HepG2 (cell line): Measurements from ENCODE around the gene GMEB2. TPM values are rescaled to one million over a fixed set of nuclear protein-coding genes. Genes with fewer than 3 reads are reported as not detected.

ENCODE experiments used
- ATF7-NPFF ChIP-seq: sonication (generic); formaldehyde crosslinking; IDR thresholded peaks from 2 replicates; pipeline ENCODE4 v1.8.1; 2023; ENCODE audit warnings: mild to moderate bottlenecking, low read depth, missing genetic modification reagents, moderate library complexity
- CEBPB ChIP-seq: IDR thresholded peaks from 2 replicates; pipeline ENCODE4 v1.6.1; 2011; ENCODE audit warnings: low read depth, low read length, improper control_type of control experiment, borderline replicate concordance
- GZF1 ChIP-seq: sonication (generic); formaldehyde crosslinking; IDR thresholded peaks from 2 replicates; pipeline ENCODE4 v1.5.1; 2020; ENCODE audit warnings: mild to moderate bottlenecking, missing genetic modification reagents
- JDP2 ChIP-seq: sonication (generic); formaldehyde crosslinking; IDR thresholded peaks from 2 replicates; pipeline ENCODE4 v1.8.1; 2022; ENCODE audit warnings: missing genetic modification reagents, borderline replicate concordance
- MTF2 ChIP-seq: sonication (generic); formaldehyde crosslinking; IDR thresholded peaks from 2 replicates; pipeline ENCODE4 v1.5.0; 2020; ENCODE audit warnings: missing genetic modification reagents, borderline replicate concordance
- NR2F1 ChIP-seq, 2 experiments: fragments of 450-650 bp in 1 of 2; formaldehyde crosslinking in 1 of 2; IDR thresholded peaks; 2 replicates each; pipeline versions ENCODE4 v1.5.0 to v1.6.1; 2016 to 2020; ENCODE audit warnings: mild to moderate bottlenecking in 1 of 2, missing compliant biosample characterization in 1 of 2, missing genetic modification reagents in 1 of 2, moderate library complexity in 1 of 2
- RAD51 ChIP-seq: fragments of 450-650 bp; IDR thresholded peaks from 2 replicates; pipeline ENCODE4 v1.6.1; 2016; ENCODE audit warnings: borderline replicate concordance
- SNAI1 ChIP-seq: sonication (generic); formaldehyde crosslinking; IDR thresholded peaks from 2 replicates; pipeline ENCODE4 v1.5.0; 2020; ENCODE audit warnings: mild to moderate bottlenecking, missing genetic modification reagents, borderline replicate concordance
- SP4 ChIP-seq: sonication (generic); formaldehyde crosslinking; IDR thresholded peaks from 2 replicates; pipeline ENCODE4 v1.8.1; 2023; ENCODE audit warnings: mild to moderate bottlenecking, missing genetic modification reagents
- ZNF431 ChIP-seq: sonication (generic); formaldehyde crosslinking; IDR thresholded peaks from 2 replicates; pipeline ENCODE4 v1.9.0; 2022; ENCODE audit warnings: missing genetic modification reagents, low read depth, mild to moderate bottlenecking, borderline replicate concordance
- ZNF567 ChIP-seq: sonication (generic); formaldehyde crosslinking; IDR thresholded peaks from 2 replicates; pipeline ENCODE4 v1.8.1; 2023; ENCODE audit warnings: mild to moderate bottlenecking, missing genetic modification reagents, borderline replicate concordance
- ZZZ3 ChIP-seq: sonication (generic); formaldehyde crosslinking; IDR thresholded peaks from 2 replicates; pipeline ENCODE4 v1.4.0; 2020; ENCODE audit warnings: missing genetic modification reagents, mild to moderate bottlenecking, borderline replicate concordance
- polyA plus RNA-seq, 8 experiments: library from polyadenylated mRNA; depleted of rRNA in 3 of 8; stranded (reverse) in 7 of 8; unstranded in 1 of 8; fragments of >200 nt; fragmentation: Illumina TruSeq in 4 of 8; extraction: Trizol in 4 of 8; gene quantifications; 2 replicates each; pipeline versions ENCODE4 v1.2.1 to v1.2.3, GENCODE V29; 2011 to 2016; ENCODE audit warnings: low read depth in 4 of 8, missing spikeins in 1 of 8, mixed read lengths in 1 of 8; ENCODE audit not compliant: insufficient read depth in 1 of 8
- total RNA-seq, 5 experiments: library from RNA; depleted of rRNA; stranded (reverse); fragments of >200 nt; fragmentation: Illumina TruSeq; extraction: Trizol; gene quantifications; 2 replicates each; pipeline ENCODE4 v1.2.3, GENCODE V29; 2016; ENCODE audit warnings: low read depth in 1 of 5
- TF ChIP-seq, protein P1 (sequence below): sonication (generic); formaldehyde crosslinking; IDR thresholded peaks from 2 replicates; pipeline ENCODE4 v1.4.0; 2020; ENCODE audit warnings: mild to moderate bottlenecking, missing genetic modification reagents
- TF ChIP-seq, protein P2 (sequence below): sonication (generic); formaldehyde crosslinking; IDR thresholded peaks from 2 replicates; pipeline ENCODE4 v1.8.1; 2023; ENCODE audit warnings: mild to moderate bottlenecking, moderate library complexity, missing genetic modification reagents
- TF ChIP-seq, protein P3 (sequence below): sonication (generic); formaldehyde crosslinking; IDR thresholded peaks from 2 replicates; pipeline ENCODE4 v1.4.0; 2020; ENCODE audit warnings: missing genetic modification reagents
- TF ChIP-seq, protein P4 (sequence below): sonication (generic); formaldehyde crosslinking; IDR thresholded peaks from 2 replicates; pipeline ENCODE4 v1.4.0; 2020; ENCODE audit warnings: missing genetic modification reagents, mild to moderate bottlenecking, borderline replicate concordance
- TF ChIP-seq, protein P5 (sequence below): sonication (generic); formaldehyde crosslinking; IDR thresholded peaks from 2 replicates; pipeline ENCODE4 v1.4.0; 2020; ENCODE audit warnings: missing genetic modification reagents, borderline replicate concordance

GMEB2 gene
- total and polyA plus RNA-seq, 2 of the 13 experiments (the other 11 are each of a cell fraction or from before 2014, with no cell fraction given) = 10.6 to 12.4 TPM

DNA sequence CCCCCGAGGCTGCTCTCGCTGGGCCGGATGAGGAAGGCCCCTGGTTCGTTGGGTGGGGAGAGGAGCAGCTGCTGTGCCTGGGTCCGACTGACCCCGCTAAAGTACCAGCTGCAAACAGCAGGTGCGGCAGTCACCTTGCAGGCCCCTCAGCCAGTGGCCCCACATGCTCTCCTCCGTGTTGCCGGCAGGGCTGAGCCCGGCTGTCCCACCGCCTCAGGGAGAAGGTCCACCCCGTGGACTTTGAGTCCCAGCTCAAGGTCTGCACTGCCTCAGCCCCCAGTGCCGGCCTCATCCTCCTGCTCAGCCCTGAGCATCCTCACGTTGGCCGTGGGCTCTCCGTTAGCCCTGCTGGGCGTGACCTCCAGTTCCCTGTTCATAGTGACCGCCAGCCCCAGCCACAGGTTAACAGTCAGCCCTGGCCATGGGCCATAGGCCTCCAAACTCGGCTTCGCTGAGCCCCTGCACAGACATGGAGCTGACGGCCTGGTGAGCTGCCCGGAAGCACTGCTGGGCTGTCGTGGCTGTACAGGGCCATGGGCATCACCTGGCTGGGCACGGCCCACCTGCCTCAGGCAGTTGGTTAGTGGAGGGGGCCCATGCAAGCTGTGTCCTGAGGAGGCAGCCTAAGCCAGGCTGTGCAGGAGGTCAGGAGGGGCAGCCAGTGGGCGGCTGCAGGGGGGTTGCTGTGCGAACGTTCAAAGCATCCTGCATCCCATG lies 82.5 kb downstream of the GMEB2 start (continued):
- TF ChIP-seq, protein P1, sequence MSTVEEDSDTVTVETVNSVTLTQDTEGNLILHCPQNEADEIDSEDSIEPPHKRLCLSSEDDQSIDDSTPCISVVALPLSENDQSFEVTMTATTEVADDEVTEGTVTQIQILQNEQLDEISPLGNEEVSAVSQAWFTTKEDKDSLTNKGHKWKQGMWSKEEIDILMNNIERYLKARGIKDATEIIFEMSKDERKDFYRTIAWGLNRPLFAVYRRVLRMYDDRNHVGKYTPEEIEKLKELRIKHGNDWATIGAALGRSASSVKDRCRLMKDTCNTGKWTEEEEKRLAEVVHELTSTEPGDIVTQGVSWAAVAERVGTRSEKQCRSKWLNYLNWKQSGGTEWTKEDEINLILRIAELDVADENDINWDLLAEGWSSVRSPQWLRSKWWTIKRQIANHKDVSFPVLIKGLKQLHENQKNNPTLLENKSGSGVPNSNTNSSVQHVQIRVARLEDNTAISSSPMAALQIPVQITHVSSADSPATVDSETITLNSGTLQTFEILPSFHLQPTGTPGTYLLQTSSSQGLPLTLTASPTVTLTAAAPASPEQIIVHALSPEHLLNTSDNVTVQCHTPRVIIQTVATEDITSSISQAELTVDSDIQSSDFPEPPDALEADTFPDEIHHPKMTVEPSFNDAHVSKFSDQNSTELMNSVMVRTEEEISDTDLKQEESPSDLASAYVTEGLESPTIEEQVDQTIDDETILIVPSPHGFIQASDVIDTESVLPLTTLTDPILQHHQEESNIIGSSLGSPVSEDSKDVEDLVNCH = no peak
- no peak for TF ChIP-seq ZNF431
- no peak for TF ChIP-seq SNAI1 (CRISPR knock-in tag)
- TF ChIP-seq NR2F1 (CRISPR knock-in tag; IDR thresholded peaks at IDR 0.05) = no peak
- no peak for TF ChIP-seq ZNF567 (CRISPR knock-in tag)
- TF ChIP-seq MTF2 (CRISPR knock-in tag) = peak; percentile 45; the same call in 1 of the 2 replicates
- TF ChIP-seq ATF7-NPFF (CRISPR knock-in tag) = no peak
- TF ChIP-seq, protein P2, sequence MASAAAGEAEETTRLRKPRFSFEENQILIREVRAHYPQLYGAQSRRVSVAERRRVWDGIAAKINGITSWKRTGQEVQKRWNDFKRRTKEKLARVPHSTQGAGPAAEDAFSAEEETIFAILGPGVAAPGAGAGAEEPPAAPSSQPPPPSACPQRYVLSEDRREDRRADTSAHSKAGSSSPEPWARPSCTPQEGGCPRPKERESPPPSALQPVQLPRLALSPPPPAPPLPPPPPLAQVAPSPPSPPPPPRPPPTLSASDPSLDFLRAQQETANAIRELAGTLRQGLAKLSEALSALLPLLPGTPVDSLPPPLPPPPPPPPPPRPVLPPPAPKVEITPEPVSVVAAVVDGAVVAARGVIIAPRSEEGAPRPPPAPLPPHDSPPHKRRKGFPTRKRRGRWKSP (CRISPR knock-in tag) = no peak
- no peak for TF ChIP-seq CEBPB
- no peak for TF ChIP-seq GZF1 (CRISPR knock-in tag)
- TF ChIP-seq, protein P3, sequence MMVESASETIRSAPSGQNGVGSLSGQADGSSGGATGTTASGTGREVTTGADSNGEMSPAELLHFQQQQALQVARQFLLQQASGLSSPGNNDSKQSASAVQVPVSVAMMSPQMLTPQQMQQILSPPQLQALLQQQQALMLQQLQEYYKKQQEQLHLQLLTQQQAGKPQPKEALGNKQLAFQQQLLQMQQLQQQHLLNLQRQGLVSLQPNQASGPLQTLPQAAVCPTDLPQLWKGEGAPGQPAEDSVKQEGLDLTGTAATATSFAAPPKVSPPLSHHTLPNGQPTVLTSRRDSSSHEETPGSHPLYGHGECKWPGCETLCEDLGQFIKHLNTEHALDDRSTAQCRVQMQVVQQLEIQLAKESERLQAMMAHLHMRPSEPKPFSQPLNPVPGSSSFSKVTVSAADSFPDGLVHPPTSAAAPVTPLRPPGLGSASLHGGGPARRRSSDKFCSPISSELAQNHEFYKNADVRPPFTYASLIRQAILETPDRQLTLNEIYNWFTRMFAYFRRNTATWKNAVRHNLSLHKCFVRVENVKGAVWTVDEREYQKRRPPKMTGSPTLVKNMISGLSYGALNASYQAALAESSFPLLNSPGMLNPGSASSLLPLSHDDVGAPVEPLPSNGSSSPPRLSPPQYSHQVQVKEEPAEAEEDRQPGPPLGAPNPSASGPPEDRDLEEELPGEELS = no peak
- TF ChIP-seq, protein P4, sequence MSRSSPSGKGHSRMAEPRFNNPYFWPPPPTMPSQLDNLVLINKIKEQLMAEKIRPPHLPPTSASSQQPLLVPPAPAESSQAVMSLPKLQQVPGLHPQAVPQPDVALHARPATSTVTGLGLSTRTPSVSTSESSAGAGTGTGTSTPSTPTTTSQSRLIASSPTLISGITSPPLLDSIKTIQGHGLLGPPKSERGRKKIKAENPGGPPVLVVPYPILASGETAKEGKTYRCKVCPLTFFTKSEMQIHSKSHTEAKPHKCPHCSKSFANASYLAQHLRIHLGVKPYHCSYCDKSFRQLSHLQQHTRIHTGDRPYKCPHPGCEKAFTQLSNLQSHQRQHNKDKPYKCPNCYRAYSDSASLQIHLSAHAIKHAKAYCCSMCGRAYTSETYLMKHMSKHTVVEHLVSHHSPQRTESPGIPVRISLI (CRISPR knock-in tag) = no peak
- no peak for TF ChIP-seq ZZZ3
- TF ChIP-seq JDP2 (CRISPR knock-in tag) = no peak
- TF ChIP-seq, protein P5, sequence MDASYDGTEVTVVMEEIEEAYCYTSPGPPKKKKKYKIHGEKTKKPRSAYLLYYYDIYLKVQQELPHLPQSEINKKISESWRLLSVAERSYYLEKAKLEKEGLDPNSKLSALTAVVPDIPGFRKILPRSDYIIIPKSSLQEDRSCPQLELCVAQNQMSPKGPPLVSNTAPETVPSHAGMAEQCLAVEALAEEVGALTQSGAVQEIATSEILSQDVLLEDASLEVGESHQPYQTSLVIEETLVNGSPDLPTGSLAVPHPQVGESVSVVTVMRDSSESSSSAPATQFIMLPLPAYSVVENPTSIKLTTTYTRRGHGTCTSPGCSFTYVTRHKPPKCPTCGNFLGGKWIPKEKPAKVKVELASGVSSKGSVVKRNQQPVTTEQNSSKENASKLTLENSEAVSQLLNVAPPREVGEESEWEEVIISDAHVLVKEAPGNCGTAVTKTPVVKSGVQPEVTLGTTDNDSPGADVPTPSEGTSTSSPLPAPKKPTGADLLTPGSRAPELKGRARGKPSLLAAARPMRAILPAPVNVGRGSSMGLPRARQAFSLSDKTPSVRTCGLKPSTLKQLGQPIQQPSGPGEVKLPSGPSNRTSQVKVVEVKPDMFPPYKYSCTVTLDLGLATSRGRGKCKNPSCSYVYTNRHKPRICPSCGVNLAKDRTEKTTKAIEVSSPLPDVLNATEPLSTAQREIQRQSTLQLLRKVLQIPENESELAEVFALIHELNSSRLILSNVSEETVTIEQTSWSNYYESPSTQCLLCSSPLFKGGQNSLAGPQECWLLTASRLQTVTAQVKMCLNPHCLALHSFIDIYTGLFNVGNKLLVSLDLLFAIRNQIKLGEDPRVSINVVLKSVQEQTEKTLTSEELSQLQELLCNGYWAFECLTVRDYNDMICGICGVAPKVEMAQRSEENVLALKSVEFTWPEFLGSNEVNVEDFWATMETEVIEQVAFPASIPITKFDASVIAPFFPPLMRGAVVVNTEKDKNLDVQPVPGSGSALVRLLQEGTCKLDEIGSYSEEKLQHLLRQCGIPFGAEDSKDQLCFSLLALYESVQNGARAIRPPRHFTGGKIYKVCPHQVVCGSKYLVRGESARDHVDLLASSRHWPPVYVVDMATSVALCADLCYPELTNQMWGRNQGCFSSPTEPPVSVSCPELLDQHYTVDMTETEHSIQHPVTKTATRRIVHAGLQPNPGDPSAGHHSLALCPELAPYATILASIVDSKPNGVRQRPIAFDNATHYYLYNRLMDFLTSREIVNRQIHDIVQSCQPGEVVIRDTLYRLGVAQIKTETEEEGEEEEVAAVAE (CRISPR knock-in tag) = no peak
- no peak for TF ChIP-seq RAD51
- peak; percentile 66; the same call in 1 of the 2 replicates for TF ChIP-seq SP4 (CRISPR knock-in tag)
